PC-3 (cell line): ENCODE measurements around the gene SLC35F5. TPM values are rescaled to one million over a fixed set of nuclear protein-coding genes. Genes with fewer than 3 reads are reported as not detected.
A peak's percentile ranks its signal among the peaks of the same experiment; 100 is the strongest.

Experiments
- ATAC-seq: fragments of 200-7000 bp; cut with Tn5 transposase; 2 replicates; pipeline ENCODE4 v1.9.1; 2020; ENCODE audit warnings: mild to moderate bottlenecking, moderate library complexity
- BruUV-seq: library from RNA; stranded (reverse); fragments of 400-500 nt; replicated peaks from 2 replicates; lab custom pipeline; 2021; lab: Mats Ljungman, UMichigan
- CTCF ChIA-PET: fragments of 300-600 bp; sonication (Branson Sonifier 250); formaldehyde crosslinking; loops from one replicate; lab custom pipeline; 2022; ENCODE audit warnings: antibody characterized with exemption; lab: Charles Lee
- POLR2A ChIA-PET: fragments of 300-600 bp; sonication (Branson Sonifier 250); formaldehyde crosslinking; loops from one replicate; lab custom pipeline; 2022; ENCODE audit warnings: antibody characterized with exemption; ENCODE audit not compliant: unreplicated experiment; lab: Charles Lee
- DNase-seq: peaks from one replicate; pipeline ENCODE4 v3.0.0-alpha.2; 2015
- H2AFZ ChIP-seq: fragments of 300-600 bp; sonication (generic); 2 replicates; pipeline ENCODE4 v1.6.0; 2016; ENCODE audit warnings: antibody characterized with exemption, low read length
- H3F3A ChIP-seq: fragments of 300-600 bp; sonication (generic); one replicate; pipeline ENCODE4 v1.6.0; 2017; ENCODE audit warnings: antibody characterized with exemption, low read length, control low read depth, mild to moderate bottlenecking; ENCODE audit not compliant: unreplicated experiment
- H3K27ac ChIP-seq: fragments of 300-600 bp; sonication (generic); 2 replicates; pipeline ENCODE4 v1.5.1; 2016; ENCODE audit warnings: mild to moderate bottlenecking, low read length
- H3K27me3 ChIP-seq: fragments of 300-600 bp; sonication (generic); 2 replicates; pipeline ENCODE4 v1.6.1; 2016; ENCODE audit warnings: low read length, mixed read lengths
- H3K36me3 ChIP-seq: fragments of 300-600 bp; sonication (generic); 2 replicates; pipeline ENCODE4 v1.6.1; 2016; ENCODE audit warnings: low read depth, mixed run types, low read length, mixed read lengths
- H3K4me1 ChIP-seq: fragments of 300-600 bp; sonication (generic); 2 replicates; pipeline ENCODE4 v1.5.1; 2016; ENCODE audit warnings: low read length; ENCODE audit not compliant: insufficient read depth
- H3K4me2 ChIP-seq: fragments of 300-600 bp; sonication (generic); 2 replicates; pipeline ENCODE4 v1.6.0; 2016; ENCODE audit warnings: low read length
- H3K4me3 ChIP-seq: fragments of 300-600 bp; sonication (generic); 2 replicates; pipeline ENCODE4 v1.5.1; 2016; ENCODE audit warnings: mild to moderate bottlenecking, low read length, mixed read lengths
- H3K79me2 ChIP-seq: fragments of 300-600 bp; sonication (generic); 2 replicates; pipeline ENCODE4 v1.6.1; 2017; ENCODE audit warnings: low read length, mixed read lengths
- H3K9ac ChIP-seq: fragments of 300-600 bp; sonication (generic); 2 replicates; pipeline ENCODE4 v1.6.0; 2016; ENCODE audit warnings: mild to moderate bottlenecking, low read length
- H3K9me2 ChIP-seq: fragments of 300-600 bp; sonication (generic); replicated peaks from 2 replicates; pipeline ENCODE4 v1.6.1; 2016; ENCODE audit warnings: mixed run types, low read length, mixed read lengths
- H3K9me3 ChIP-seq: fragments of 300-600 bp; sonication (generic); 2 replicates; pipeline ENCODE4 v1.6.1; 2016; ENCODE audit warnings: low read length, mixed read lengths
- H4K20me1 ChIP-seq: fragments of 300-600 bp; sonication (generic); 2 replicates; pipeline ENCODE4 v1.6.1; 2016; ENCODE audit warnings: low read length, mixed read lengths
- EZH2 ChIP-seq: fragments of 300-600 bp; sonication (generic); IDR thresholded peaks from one replicate; pipeline ENCODE4 v1.6.1; 2017; ENCODE audit warnings: antibody characterized with exemption, mild to moderate bottlenecking, low read length; ENCODE audit not compliant: unreplicated experiment
- EZH2phosphoT487 ChIP-seq: fragments of 300-600 bp; sonication (generic); IDR thresholded peaks from 2 replicates; pipeline ENCODE4 v1.6.1; 2018; ENCODE audit warnings: mild to moderate bottlenecking, antibody characterized with exemption, low read length, borderline replicate concordance
- intact Hi-C: fragments of 100-400 bp; cut with micrococcal nuclease; formaldehyde crosslinking; loops from 2 replicates; pipeline ENCODE4 v1.9.0; 2023
- total RNA-seq: library from RNA; depleted of rRNA; stranded (reverse); fragments of >200 nt; gene quantifications from 2 replicates; pipeline ENCODE4 v1.2.3, GENCODE V29; 2014
- TF ChIP-seq, protein P1 (sequence below): fragments of 300-600 bp; sonication (generic); conservative IDR thresholded peaks from 2 replicates; pipeline ENCODE4 v1.5.1; 2017; ENCODE audit warnings: antibody characterized with exemption, low read depth, mild to moderate bottlenecking, low read length

Gene SLC35F5
- total RNA-seq, 1 experiment from 2014 or later: 55.3 TPM

DNA sequence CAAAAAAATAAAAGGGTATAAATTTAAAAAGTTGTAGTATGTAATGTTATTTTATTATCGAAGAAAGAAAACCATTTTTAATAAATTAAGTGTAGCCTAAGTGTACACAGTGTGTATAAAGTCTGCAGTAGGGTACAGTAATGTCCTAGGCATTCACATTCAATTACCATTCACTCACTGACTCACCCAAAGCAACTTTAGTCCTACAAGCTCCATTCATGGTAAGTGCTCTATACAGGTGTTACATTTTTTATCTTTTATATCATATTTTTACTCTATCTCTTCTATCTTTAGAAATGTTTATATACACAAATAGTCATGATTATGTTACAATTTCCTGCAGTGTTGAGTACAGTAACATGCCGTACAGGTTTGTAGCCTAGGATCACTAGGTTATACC is 69.9 kb downstream of the SLC35F5 start:
- intact Hi-C loops: no loop called here
- H3K79me2 ChIP-seq: no peaks in the 10 kb centered on the region
- H3K4me1 ChIP-seq: peaks cover 4% of the 10 kb centered on the region; the same call in 1 of the 2 replicates
- no TSS peak for BruUV-seq
- H3K9ac ChIP-seq: no peak overlapping the region
- POLR2A ChIA-PET: no interaction called here
- CTCF ChIA-PET: interaction anchor here (0.6 kb wide), 1 partner anchor 82 kb away, joined by 10 read pairs; no protein-coding TSS in a partner anchor
- no peaks in the 10 kb centered on the region for H3F3A ChIP-seq
- H3K9me3 ChIP-seq: no peaks in the 10 kb centered on the region
- no peaks in the 10 kb centered on the region for H4K20me1 ChIP-seq
- H3K4me2 ChIP-seq: no peak overlapping the region
- H3K36me3 ChIP-seq: no peaks in the 10 kb centered on the region
- DNase-seq: peak; percentile 59
- H3K27me3 ChIP-seq: no peaks in the 10 kb centered on the region
- H3K9me2 ChIP-seq: no peaks in the 10 kb centered on the region
- H3K27ac ChIP-seq: no peak overlapping the region
- no peak overlapping the region for H3K4me3 ChIP-seq
- TF ChIP-seq, protein P1, sequence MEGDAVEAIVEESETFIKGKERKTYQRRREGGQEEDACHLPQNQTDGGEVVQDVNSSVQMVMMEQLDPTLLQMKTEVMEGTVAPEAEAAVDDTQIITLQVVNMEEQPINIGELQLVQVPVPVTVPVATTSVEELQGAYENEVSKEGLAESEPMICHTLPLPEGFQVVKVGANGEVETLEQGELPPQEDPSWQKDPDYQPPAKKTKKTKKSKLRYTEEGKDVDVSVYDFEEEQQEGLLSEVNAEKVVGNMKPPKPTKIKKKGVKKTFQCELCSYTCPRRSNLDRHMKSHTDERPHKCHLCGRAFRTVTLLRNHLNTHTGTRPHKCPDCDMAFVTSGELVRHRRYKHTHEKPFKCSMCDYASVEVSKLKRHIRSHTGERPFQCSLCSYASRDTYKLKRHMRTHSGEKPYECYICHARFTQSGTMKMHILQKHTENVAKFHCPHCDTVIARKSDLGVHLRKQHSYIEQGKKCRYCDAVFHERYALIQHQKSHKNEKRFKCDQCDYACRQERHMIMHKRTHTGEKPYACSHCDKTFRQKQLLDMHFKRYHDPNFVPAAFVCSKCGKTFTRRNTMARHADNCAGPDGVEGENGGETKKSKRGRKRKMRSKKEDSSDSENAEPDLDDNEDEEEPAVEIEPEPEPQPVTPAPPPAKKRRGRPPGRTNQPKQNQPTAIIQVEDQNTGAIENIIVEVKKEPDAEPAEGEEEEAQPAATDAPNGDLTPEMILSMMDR: no peak
- no peak for TF ChIP-seq EZH2phosphoT487
- no peak for TF ChIP-seq EZH2
- no peak overlapping the region for H2AFZ ChIP-seq
- ATAC-seq: peak; percentile 87

DNA sequence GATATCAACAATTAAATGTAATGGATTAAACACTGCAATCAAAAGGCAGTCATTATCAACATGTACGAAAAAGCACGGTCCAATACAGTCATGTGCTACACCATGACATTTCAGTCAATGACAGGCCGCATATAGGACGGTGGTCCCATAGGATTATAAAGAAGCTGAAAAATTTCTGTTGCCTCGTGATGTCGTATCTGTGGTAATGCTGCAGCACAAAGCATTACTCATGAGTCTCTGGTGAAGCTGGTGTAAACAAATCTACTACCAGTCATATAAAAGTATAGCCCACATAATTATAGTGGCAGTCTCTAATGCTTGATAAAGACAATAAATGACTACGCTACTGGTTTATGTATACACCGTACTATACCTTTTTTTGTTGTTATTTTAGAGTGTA is 71.0 kb downstream of the SLC35F5 start:
- Histone ChIP-seq H4K20me1 (no peaks in the 10 kb centered on the region), H3K27ac (no peak overlapping the region), H3K9ac (no peak overlapping the region), H3K4me3 (no peak overlapping the region), H3K4me2 (no peak overlapping the region), H3K9me3 (no peaks in the 10 kb centered on the region), H3K36me3 (no peaks in the 10 kb centered on the region), H3K27me3 (no peaks in the 10 kb centered on the region), H2AFZ (no peak overlapping the region), H3K4me1 (peaks cover 4% of the 10 kb centered on the region; the same call in 1 of the 2 replicates), H3K79me2 (no peaks in the 10 kb centered on the region), H3F3A (no peaks in the 10 kb centered on the region), H3K9me2 (no peaks in the 10 kb centered on the region)
- ChIA-PET CTCF (no interaction called here), POLR2A (no interaction called here)
- TF ChIP-seq EZH2phosphoT487 (no peak), EZH2 (no peak)
- TF ChIP-seq, protein P1: no peak
- ATAC-seq (no peak), DNase-seq (peak; percentile 20)
- BruUV-seq: no TSS peak
- intact Hi-C loops: no loop called here

DNA sequence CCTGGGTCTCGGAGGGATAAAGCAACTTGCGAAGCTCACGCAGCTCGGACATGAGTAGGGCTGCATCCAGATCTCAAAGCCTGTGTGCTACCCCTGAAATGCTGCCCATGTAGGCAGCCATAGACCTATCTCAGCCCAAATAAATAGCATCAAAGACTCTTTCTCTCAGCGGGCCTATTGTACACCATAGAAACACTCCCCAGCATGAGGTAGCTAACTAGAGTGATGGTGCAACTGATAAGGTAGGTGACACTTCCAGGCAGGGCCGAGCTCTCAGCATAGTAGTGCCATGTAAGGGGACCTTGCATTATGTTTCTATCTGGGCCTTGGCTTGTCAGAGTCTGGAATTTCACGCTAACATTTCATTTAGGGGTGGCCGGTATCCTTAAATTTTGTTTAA is 77.0 kb downstream of the SLC35F5 start:
- no peak for DNase-seq
- H2AFZ ChIP-seq: no peak overlapping the region
- ChIA-PET POLR2A (no interaction called here), CTCF (no interaction called here)
- intact Hi-C loops: no loop called here
- H3K36me3 ChIP-seq: no peaks in the 10 kb centered on the region
- BruUV-seq: no TSS peak
- H3K79me2 ChIP-seq: no peaks in the 10 kb centered on the region
- H4K20me1 ChIP-seq: no peaks in the 10 kb centered on the region
- H3K9me3 ChIP-seq: no peaks in the 10 kb centered on the region
- no peak for TF ChIP-seq EZH2phosphoT487
- TF ChIP-seq, protein P1: no peak
- TF ChIP-seq EZH2: no peak
- H3K4me3 ChIP-seq: no peak overlapping the region
- no peaks in the 10 kb centered on the region for H3K9me2 ChIP-seq
- no peaks in the 10 kb centered on the region for H3F3A ChIP-seq
- no peaks in the 10 kb centered on the region for H3K27me3 ChIP-seq
- H3K4me2 ChIP-seq: no peak overlapping the region
- H3K4me1 ChIP-seq: peaks cover 9% of the 10 kb centered on the region
- no peak overlapping the region for H3K9ac ChIP-seq
- ATAC-seq: no peak
- no peak overlapping the region for H3K27ac ChIP-seq
